Measurements from ENCODE around the gene PELI1. TPM values are rescaled to one million over a fixed set of nuclear protein-coding genes. Genes with fewer than 3 reads are reported as not detected.

Gene PELI1
- total and polyA plus RNA-seq, 2 experiments from 2014 or later, result 2.8 to 7.8 TPM

GRCh38 chr2:64164629-64165028 is 20.4 kb upstream of the PELI1 start:
- Histone ChIP-seq H3K36me3 (ENCODE audit: low read depth) (no peaks in the 10 kb centered on the region), H3K9me2 (ENCODE audit: insufficient read depth) (no peaks in the 10 kb centered on the region), H3K27me3 (replicated peaks; ENCODE audit: insufficient read depth) (no peaks in the 10 kb centered on the region), H4K20me1 (ENCODE audit: insufficient read depth) (no peaks in the 10 kb centered on the region), H3K27ac (no peak overlapping the region), H3K4me2 (ENCODE audit: unreplicated experiment) (no peak overlapping the region), H3K4me1 (ENCODE audit: insufficient read depth) (peaks cover 4% of the 10 kb centered on the region; the same call in 1 of the 2 replicates), H3K9me3 (ENCODE audit: low read depth) (no peaks in the 10 kb centered on the region), H3K79me2 (ENCODE audit: insufficient read depth) (no peaks in the 10 kb centered on the region), H3K9ac (no peak overlapping the region), H2AFZ (no peak overlapping the region), H3K4me3 (no peak overlapping the region), H3F3A (ENCODE audit: insufficient read depth) (0 out of 2 replicates have a peak, but pooled peaks cover 3% of the 10 kb centered on the region)
- in situ Hi-C loops (cut with MboI), result no loop called here
- WGBS, 2 experiments (ENCODE audit: low coverage in 1 of 2, low lambda C conversion rate in 2 of 2, missing lambda C conversion rate in 2 of 2), result 78 to 81% methylated on average over 1 of the region's 1 CpG
- TF ChIP-seq EZH2phosphoT487 (IDR thresholded peaks at IDR 0.05; ENCODE audit: insufficient read depth, low read depth) (no peak), EZH2 (IDR thresholded peaks at IDR 0.05; ENCODE audit: insufficient read depth, poor library complexity, severe bottlenecking) (no peak)
- DNase-seq, result no peak

- Histone ChIP-seq H3K79me2 (ENCODE audit: insufficient read depth) (no peaks in the 10 kb centered on the region), H3K4me3 (no peak overlapping the region), H3K4me2 (ENCODE audit: unreplicated experiment) (no peak overlapping the region), H3K36me3 (ENCODE audit: low read depth) (no peaks in the 10 kb centered on the region), H4K20me1 (ENCODE audit: insufficient read depth) (no peaks in the 10 kb centered on the region), H3F3A (ENCODE audit: insufficient read depth) (0 out of 2 replicates have a peak, but pooled peaks cover 3% of the 10 kb centered on the region), H2AFZ (no peak overlapping the region), H3K9me3 (ENCODE audit: low read depth) (no peaks in the 10 kb centered on the region), H3K9me2 (ENCODE audit: insufficient read depth) (no peaks in the 10 kb centered on the region), H3K4me1 (ENCODE audit: insufficient read depth) (peaks cover 4% of the 10 kb centered on the region; the same call in 1 of the 2 replicates), H3K27me3 (replicated peaks; ENCODE audit: insufficient read depth) (no peaks in the 10 kb centered on the region), H3K27ac (no peak overlapping the region), H3K9ac (no peak overlapping the region)
- in situ Hi-C loops (cut with MboI), result no loop called here
- no peak for TF ChIP-seq EZH2phosphoT487 (IDR thresholded peaks at IDR 0.05; ENCODE audit: insufficient read depth, low read depth)
- TF ChIP-seq EZH2 (IDR thresholded peaks at IDR 0.05; ENCODE audit: insufficient read depth, poor library complexity, severe bottlenecking), result no peak
- WGBS, 2 experiments (ENCODE audit: low coverage in 1 of 2, low lambda C conversion rate in 2 of 2, missing lambda C conversion rate in 2 of 2), result 88 to 94% methylated on average over 1 of the region's 1 CpG
- no peak for DNase-seq
These were observed 18.3 kb upstream of the PELI1 start for GRCh38 chr2:64162516-64162915.

GRCh38 chr2:64157792-64158191 is 13.6 kb upstream of the PELI1 start:
- no peak overlapping the region for H3K27ac ChIP-seq
- TF ChIP-seq EZH2phosphoT487 (IDR thresholded peaks at IDR 0.05; ENCODE audit: insufficient read depth, low read depth), result no peak
- TF ChIP-seq EZH2 (IDR thresholded peaks at IDR 0.05; ENCODE audit: insufficient read depth, poor library complexity, severe bottlenecking), result no peak
- H3F3A ChIP-seq (ENCODE audit: insufficient read depth), result no peaks in the 10 kb centered on the region
- in situ Hi-C loops (cut with MboI), result no loop called here
- no peak overlapping the region for H2AFZ ChIP-seq
- H3K27me3 ChIP-seq (replicated peaks; ENCODE audit: insufficient read depth), result no peaks in the 10 kb centered on the region
- H3K9me2 ChIP-seq (ENCODE audit: insufficient read depth), result no peaks in the 10 kb centered on the region
- no peaks in the 10 kb centered on the region for H3K36me3 ChIP-seq (ENCODE audit: low read depth)
- no peak overlapping the region for H3K4me2 ChIP-seq (ENCODE audit: unreplicated experiment)
- peak; percentile 15 for DNase-seq
- no peak overlapping the region for H3K4me3 ChIP-seq
- no peak overlapping the region for H3K9ac ChIP-seq
- no peaks in the 10 kb centered on the region for H3K79me2 ChIP-seq (ENCODE audit: insufficient read depth)
- no peaks in the 10 kb centered on the region for H3K9me3 ChIP-seq (ENCODE audit: low read depth)
- H3K4me1 ChIP-seq (ENCODE audit: insufficient read depth), result no peaks in the 10 kb centered on the region
- H4K20me1 ChIP-seq (ENCODE audit: insufficient read depth), result no peaks in the 10 kb centered on the region

- Histone ChIP-seq H3K9ac (no peak overlapping the region), H3K9me2 (ENCODE audit: insufficient read depth) (no peaks in the 10 kb centered on the region), H3K79me2 (ENCODE audit: insufficient read depth) (no peaks in the 10 kb centered on the region), H4K20me1 (ENCODE audit: insufficient read depth) (no peaks in the 10 kb centered on the region), H3K4me1 (ENCODE audit: insufficient read depth) (no peaks in the 10 kb centered on the region), H3K27ac (no peak overlapping the region), H3K9me3 (ENCODE audit: low read depth) (no peaks in the 10 kb centered on the region), H3K4me3 (no peak overlapping the region), H3F3A (ENCODE audit: insufficient read depth) (no peaks in the 10 kb centered on the region), H3K4me2 (ENCODE audit: unreplicated experiment) (no peak overlapping the region), H2AFZ (no peak overlapping the region), H3K27me3 (replicated peaks; ENCODE audit: insufficient read depth) (no peaks in the 10 kb centered on the region), H3K36me3 (ENCODE audit: low read depth) (no peaks in the 10 kb centered on the region)
- 86 to 87% methylated on average over 4 of the region's 4 CpGs for WGBS, 2 experiments (ENCODE audit: low coverage in 1 of 2, low lambda C conversion rate in 2 of 2, missing lambda C conversion rate in 2 of 2)
- DNase-seq, result no peak
- TF ChIP-seq EZH2phosphoT487 (IDR thresholded peaks at IDR 0.05; ENCODE audit: insufficient read depth, low read depth) (no peak), EZH2 (IDR thresholded peaks at IDR 0.05; ENCODE audit: insufficient read depth, poor library complexity, severe bottlenecking) (no peak)
- in situ Hi-C loops (cut with MboI), result no loop called here
These were observed 9.6 kb upstream of the PELI1 start for GRCh38 chr2:64153811-64154210.

- Histone ChIP-seq H3K79me2 (ENCODE audit: insufficient read depth) (no peaks in the 10 kb centered on the region), H3K27ac (no peak overlapping the region), H3K4me3 (no peak overlapping the region), H3K36me3 (ENCODE audit: low read depth) (no peaks in the 10 kb centered on the region), H3K9ac (no peak overlapping the region), H3K9me3 (ENCODE audit: low read depth) (no peaks in the 10 kb centered on the region), H3F3A (ENCODE audit: insufficient read depth) (no peaks in the 10 kb centered on the region), H3K9me2 (ENCODE audit: insufficient read depth) (no peaks in the 10 kb centered on the region), H4K20me1 (ENCODE audit: insufficient read depth) (no peaks in the 10 kb centered on the region), H3K27me3 (replicated peaks; ENCODE audit: insufficient read depth) (no peaks in the 10 kb centered on the region), H2AFZ (no peak overlapping the region), H3K4me2 (ENCODE audit: unreplicated experiment) (no peak overlapping the region), H3K4me1 (ENCODE audit: insufficient read depth) (no peaks in the 10 kb centered on the region)
- no peak for DNase-seq
- TF ChIP-seq EZH2 (IDR thresholded peaks at IDR 0.05; ENCODE audit: insufficient read depth, poor library complexity, severe bottlenecking), result no peak
- no peak for TF ChIP-seq EZH2phosphoT487 (IDR thresholded peaks at IDR 0.05; ENCODE audit: insufficient read depth, low read depth)
- in situ Hi-C loops (cut with MboI), result no loop called here
- 24 to 29% methylated on average over 1 of the region's 1 CpG for WGBS, 2 experiments (ENCODE audit: low coverage in 1 of 2, low lambda C conversion rate in 2 of 2, missing lambda C conversion rate in 2 of 2)
These were observed 7.3 kb upstream of the PELI1 start for GRCh38 chr2:64151476-64151875.

Measured in GM23248 (cell line).